Activated naive CD8-positive, alpha-beta T cell treated with anti-CD3 and anti-CD28 coated beads for 36 hours (primary cell): ENCODE measurements around the gene OR2V1. TPM values are rescaled to one million over a fixed set of nuclear protein-coding genes. Genes with fewer than 3 reads are reported as not detected.
"Not testable (repeated sequence)": the region's sequence is repeated elsewhere in the genome, so short reads cannot be mapped to it uniquely, and the experiment has no call there.

Experiments
- DNase-seq: peaks from one replicate; pipeline ENCODE4 v3.0.0; 2021
- H3K27ac Mint-ChIP-seq: one replicate; pipeline ENCODE4 v1.8.0; 2022; ENCODE audit warnings: mild to moderate bottlenecking, moderate library complexity, mixed read lengths
- H3K27me3 Mint-ChIP-seq: one replicate; pipeline ENCODE4 v1.8.0; 2022; ENCODE audit warnings: mild to moderate bottlenecking, mixed read lengths
- H3K36me3 Mint-ChIP-seq: one replicate; pipeline ENCODE4 v1.8.0; 2021; ENCODE audit warnings: mild to moderate bottlenecking, mixed read lengths
- H3K4me1 Mint-ChIP-seq: one replicate; pipeline ENCODE4 v1.8.0; 2021; ENCODE audit warnings: mixed read lengths
- H3K4me3 Mint-ChIP-seq: one replicate; pipeline ENCODE4 v1.8.0; 2022; ENCODE audit warnings: mild to moderate bottlenecking, moderate library complexity, mixed read lengths
- H3K9me3 Mint-ChIP-seq: one replicate; pipeline ENCODE4 v1.8.0; 2022; ENCODE audit warnings: mixed read lengths
- total RNA-seq, 2 experiments: library from RNA; stranded (reverse); gene quantifications; one replicate each; pipeline ENCODE4 v1.2.3, GENCODE V29; 2021

The OR2V1 gene
- total RNA-seq, 2 experiments from 2014 or later = not detected

DNA sequence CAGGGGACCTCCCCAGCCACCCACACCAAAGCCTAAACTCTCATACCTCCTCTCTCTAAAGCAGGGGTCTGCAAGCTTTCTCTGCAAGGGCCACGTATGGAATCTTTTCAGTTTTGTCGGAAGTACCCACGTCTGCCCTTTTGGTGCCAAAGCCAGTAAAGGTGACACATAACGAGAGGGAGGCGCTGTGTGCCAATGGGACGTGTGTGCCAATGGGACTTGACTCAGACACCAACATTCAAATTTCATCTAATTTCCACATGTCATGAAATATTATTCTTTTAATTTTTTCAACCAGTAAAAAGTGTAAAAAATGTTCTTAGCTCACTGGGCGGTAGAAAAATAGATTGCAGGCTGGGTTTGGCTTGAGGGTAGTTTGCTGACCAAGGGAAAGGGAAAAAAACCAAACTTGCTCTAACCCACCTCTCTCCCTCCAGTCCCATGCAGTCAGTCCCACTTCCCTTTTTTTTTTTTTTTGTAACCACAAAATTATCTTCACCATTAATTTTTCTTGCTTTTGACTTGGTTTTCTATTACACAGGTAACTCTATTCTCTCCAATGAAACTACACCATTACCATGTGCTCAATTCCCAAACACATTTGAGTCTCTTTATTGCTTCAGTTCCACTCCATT lies 25.5 kb downstream of the OR2V1 start:
- no peak overlapping the region for H3K27ac Mint-ChIP-seq
- H3K9me3 Mint-ChIP-seq = no peaks in the 10 kb centered on the region
- DNase-seq = no peak
- peaks cover 10% of the 10 kb centered on the region for H3K4me1 Mint-ChIP-seq
- peaks cover 63% of the 10 kb centered on the region for H3K27me3 Mint-ChIP-seq
- no peak overlapping the region for H3K4me3 Mint-ChIP-seq
- no peaks in the 10 kb centered on the region for H3K36me3 Mint-ChIP-seq

DNA sequence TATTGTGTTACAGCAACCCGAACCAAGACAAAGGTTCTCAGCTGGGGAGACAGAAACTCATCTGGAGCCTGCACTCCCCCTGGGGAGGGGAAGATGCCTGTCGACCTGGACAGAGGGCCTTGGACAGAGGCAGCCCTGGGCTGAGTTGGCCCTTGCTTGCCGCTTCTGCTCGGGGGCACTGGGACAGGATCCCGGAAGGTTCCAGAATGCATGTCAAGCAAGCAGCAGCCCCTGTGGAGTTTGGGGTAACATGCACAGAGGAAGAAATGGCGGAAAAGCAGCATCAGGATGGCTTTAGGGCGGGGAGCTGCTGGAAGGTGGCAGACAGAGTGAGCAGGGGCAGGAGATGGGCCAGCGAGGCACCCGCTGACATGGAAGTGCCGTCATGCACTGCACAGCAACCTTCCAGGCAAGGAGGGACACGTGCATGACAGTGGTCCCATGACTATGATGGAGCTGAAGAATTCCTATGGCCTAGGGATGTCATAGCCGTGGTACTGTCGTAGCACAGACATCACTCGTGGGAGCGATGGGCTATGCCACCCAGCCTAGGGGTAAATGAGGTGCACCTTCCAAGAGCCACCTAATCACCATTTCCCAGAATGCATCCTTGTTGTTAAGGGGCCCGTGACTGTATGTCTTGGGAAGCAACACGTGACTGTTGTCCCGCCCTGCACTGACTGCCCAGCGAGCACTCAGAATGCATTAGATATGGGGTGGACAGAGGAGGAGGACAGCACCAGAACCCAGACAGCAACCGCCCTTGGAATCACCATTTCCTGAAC lies 26.2 kb downstream of the OR2V1 start:
- not testable (repeated sequence) for H3K27ac Mint-ChIP-seq, DNase-seq, H3K4me3 Mint-ChIP-seq, H3K36me3 Mint-ChIP-seq, H3K9me3 Mint-ChIP-seq
- Mint-ChIP-seq H3K4me1 (peaks cover 13% of the 10 kb centered on the region), H3K27me3 (peaks cover 65% of the 10 kb centered on the region)

DNA sequence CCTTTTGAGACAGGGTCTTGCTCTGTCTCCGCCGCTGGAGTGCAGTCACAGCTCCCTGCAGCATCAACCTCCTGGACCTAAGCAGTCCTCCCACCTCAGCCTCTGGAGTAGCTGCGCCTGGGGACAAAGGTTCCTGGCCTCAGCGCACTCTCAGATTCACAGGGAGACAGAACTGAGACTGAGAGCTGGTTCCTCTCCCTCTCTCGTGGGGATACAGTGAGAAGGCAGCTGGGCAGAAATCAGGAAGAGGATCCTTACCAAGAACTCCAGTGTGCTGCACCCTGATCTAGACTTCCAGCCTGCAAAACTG lies 26.8 kb downstream of the OR2V1 start:
- not testable (repeated sequence) for DNase-seq, H3K36me3 Mint-ChIP-seq, H3K9me3 Mint-ChIP-seq, H3K27ac Mint-ChIP-seq
- Mint-ChIP-seq H3K27me3 (peaks cover 65% of the 10 kb centered on the region), H3K4me1 (peaks cover 15% of the 10 kb centered on the region), H3K4me3 (peak overlapping the region; percentile 65)

DNA sequence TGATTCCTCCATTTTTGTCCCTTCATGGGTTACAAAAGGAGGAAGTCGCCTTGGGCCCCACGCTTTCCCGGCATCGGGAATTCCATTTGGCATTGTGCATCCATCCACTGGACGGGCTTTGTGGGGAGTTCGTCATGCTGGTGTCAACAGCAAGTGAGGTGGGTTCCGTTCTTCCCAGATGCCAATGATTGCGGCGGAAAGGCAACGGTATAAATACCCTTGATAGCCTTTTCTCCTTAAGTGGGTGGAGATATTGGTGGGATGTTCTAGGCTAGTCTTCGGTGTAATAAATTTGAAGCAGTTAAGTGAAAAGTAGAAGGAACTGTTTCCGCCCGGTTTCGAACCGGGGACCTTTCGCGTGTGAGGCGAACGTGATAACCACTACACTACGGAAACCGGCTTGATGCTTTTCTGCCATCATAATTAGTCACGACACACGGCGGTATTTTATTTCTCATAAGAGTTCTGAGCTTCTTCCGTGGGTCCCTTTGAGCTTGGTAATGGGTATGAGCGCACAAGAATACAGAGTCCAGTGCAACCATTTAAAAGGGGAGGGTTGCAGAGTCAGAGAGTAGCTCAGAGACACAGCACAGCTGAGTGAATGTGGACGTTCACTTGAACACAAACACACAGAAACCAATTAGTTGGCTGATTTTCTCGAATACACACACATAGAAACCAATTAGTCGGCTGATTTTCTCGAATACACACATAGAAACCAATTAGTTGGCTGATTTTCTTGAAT lies 28.9 kb downstream of the OR2V1 start:
- H3K9me3 Mint-ChIP-seq, DNase-seq, H3K36me3 Mint-ChIP-seq, H3K4me3 Mint-ChIP-seq, H3K27ac Mint-ChIP-seq: not testable (repeated sequence)
- peaks cover 17% of the 10 kb centered on the region for H3K4me1 Mint-ChIP-seq
- peaks cover 51% of the 10 kb centered on the region for H3K27me3 Mint-ChIP-seq

DNA sequence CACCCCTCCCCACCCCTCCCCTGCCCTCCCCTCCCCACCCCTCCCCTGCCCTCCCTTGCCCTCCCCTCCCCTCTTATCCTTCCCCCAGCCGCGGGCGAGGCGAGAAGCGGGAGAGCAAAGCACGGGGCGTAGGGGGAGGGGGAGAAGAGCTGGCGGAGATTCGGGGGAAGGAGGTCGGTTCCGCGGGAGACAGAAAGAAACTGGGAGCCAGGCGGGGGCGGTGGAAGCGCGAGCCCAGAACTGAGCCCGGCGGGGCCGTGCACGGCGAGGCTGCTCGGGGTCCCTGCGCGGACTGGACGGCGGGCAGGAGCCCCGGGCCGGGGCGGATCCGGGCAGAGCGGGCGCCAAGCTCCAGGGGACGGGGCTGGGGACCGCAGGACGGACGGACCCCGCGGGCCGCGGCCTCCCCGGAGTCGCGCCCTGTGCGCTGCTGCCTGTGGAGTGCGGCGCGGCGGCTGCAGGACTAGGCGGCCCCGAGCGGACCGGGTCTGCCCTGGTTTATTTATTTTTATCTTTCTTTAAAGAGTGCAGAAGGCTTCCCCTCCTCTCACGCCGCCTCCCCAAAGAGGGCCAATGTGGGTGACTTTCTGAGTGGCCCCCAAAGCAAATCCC lies 29.8 kb downstream of the OR2V1 start:
- not testable (repeated sequence) for H3K27ac Mint-ChIP-seq, DNase-seq, H3K9me3 Mint-ChIP-seq, H3K36me3 Mint-ChIP-seq, H3K4me3 Mint-ChIP-seq
- H3K27me3 Mint-ChIP-seq = peaks cover 45% of the 10 kb centered on the region
- H3K4me1 Mint-ChIP-seq = peaks cover 17% of the 10 kb centered on the region

DNA sequence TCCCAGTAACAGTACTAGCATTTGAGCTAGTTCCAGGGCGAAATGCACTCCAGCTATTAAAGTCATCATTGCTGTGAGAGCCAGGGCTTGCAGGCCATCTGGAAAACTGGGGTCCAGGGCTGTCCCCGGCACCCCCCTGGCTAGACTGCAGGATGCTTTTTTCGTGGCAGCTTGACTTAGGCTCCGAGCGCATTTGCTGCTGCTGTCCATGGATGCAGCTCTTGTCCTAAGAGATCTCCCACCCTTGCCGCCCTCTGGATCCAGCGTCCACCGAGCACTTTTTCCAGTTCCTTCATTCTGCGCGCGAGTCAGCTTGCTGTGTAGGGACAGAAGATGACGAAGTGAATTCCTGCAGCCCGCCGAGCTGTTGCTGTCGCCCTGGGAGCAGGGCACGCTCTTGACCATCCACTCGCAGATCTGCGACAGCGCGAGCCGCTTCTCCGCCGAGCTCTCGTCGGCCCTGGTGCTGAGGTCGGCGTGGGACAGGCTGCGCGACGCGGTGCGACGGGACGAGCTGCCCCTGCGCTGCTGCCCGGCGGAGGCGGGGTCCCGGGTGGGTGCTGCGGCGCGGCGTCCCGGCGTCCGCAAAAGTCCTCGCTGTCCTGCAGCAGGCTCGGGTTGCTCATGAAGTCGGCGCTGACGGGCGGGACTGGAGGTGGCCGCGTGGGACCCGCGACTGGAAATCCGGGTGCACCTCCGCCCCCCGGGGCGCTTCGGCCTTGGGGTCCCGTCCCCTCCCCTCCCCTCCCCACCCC lies 30.7 kb downstream of the OR2V1 start:
- Mint-ChIP-seq H3K27me3 (peaks cover 43% of the 10 kb centered on the region), H3K4me1 (peaks cover 16% of the 10 kb centered on the region), H3K36me3 (no peaks in the 10 kb centered on the region), H3K9me3 (no peaks in the 10 kb centered on the region), H3K4me3 (peak overlapping the region; percentile 32), H3K27ac (no peak overlapping the region)
- DNase-seq = no peak

DNA sequence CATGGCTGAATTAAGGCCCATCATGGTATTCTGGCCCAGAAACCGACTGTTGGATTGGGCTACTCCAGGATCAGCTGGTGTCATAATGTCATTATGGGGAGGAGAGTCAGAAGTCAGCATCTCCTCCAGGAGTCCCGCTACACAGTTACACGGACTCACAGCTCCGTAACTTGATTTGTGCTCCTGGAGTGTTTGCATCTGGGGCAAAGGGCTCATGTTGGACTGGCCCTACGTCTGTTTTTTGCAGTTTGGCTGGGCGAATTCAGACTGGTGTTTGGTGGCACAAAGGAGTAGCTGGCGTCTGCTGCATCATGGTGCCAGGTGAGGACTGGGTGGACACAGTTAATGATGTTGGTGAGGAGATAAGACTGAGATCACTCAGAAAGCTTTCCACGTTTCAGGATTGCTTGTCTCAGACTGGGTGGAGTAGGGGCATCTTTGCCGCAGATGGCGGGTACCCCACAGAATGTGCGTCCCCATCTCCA lies 31.3 kb downstream of the OR2V1 start:
- H3K36me3 Mint-ChIP-seq = no peaks in the 10 kb centered on the region
- H3K9me3 Mint-ChIP-seq = no peaks in the 10 kb centered on the region
- no peak overlapping the region for H3K27ac Mint-ChIP-seq
- no peak for DNase-seq
- peaks cover 44% of the 10 kb centered on the region for H3K27me3 Mint-ChIP-seq
- H3K4me1 Mint-ChIP-seq = peaks cover 13% of the 10 kb centered on the region
- no peak overlapping the region for H3K4me3 Mint-ChIP-seq

DNA sequence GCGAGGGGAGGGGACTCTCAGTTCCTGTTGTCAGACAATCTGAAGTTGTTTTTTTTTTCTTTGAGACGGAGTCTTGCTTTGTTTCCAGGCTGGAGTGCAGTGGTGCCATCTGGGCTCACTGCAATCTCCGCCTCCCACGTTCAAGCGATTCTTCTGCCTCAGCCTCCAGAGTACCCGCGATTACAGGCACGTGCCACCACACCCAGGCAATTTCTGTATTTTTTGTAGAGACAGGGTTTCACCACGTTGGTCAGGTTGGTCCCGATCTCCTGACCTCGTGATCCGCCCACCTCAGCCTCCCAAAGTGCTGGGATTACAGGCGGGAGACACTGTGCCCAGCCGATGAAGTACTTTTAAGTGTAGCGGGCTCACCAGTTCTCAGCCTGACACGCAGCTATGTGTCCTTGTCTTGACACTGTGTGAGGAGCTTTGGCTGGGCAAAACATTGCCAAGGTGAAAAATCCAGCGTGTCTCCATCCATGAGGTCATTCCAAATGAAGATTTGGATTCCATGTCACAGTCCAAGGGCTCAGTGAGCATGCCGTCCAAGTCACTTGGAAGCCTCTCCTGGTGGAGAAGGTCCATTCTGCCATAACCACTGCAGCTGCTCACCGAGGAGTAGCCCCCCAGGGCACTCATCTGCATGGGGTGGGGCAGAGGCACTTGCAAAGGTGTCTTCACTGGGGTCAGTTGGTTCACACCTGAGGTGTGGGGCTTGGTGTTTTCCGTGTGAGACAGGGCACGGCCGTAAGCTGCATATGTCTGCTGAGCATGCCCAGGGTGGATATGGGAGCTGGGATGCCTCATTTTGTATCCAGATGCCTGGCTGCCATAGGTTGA lies 32.0 kb downstream of the OR2V1 start:
- Mint-ChIP-seq H3K4me3 (no peak overlapping the region), H3K4me1 (peaks cover 9% of the 10 kb centered on the region), H3K36me3 (no peaks in the 10 kb centered on the region), H3K9me3 (no peaks in the 10 kb centered on the region), H3K27ac (no peak overlapping the region), H3K27me3 (peaks cover 39% of the 10 kb centered on the region)
- DNase-seq = no peak

DNA sequence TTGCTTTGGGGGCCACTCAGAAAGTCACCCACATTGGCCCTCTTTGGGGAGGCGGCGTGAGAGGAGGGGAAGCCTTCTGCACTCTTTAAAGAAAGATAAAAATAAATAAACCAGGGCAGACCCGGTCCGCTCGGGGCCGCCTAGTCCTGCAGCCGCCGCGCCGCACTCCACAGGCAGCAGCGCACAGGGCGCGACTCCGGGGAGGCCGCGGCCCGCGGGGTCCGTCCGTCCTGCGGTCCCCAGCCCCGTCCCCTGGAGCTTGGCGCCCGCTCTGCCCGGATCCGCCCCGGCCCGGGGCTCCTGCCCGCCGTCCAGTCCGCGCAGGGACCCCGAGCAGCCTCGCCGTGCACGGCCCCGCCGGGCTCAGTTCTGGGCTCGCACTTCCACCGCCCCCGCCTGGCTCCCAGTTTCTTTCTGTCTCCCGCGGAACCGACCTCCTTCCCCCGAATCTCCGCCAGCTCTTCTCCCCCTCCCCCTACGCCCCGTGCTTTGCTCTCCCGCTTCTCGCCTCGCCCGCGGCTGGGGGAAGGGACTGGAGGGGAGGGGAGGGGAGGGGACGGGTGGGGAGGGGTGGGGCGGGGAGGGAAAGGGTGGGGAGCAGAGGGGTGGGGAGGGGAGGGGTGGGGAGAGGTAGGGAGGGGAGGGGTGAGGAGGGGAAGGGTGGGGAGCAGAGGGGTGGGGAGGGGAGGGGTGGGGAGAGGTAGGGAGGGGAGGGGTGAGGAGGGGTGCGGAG lies 33.0 kb downstream of the OR2V1 start:
- H3K36me3 Mint-ChIP-seq, DNase-seq, H3K4me1 Mint-ChIP-seq, H3K4me3 Mint-ChIP-seq, H3K9me3 Mint-ChIP-seq, H3K27ac Mint-ChIP-seq: not testable (repeated sequence)
- H3K27me3 Mint-ChIP-seq = peaks cover 42% of the 10 kb centered on the region

DNA sequence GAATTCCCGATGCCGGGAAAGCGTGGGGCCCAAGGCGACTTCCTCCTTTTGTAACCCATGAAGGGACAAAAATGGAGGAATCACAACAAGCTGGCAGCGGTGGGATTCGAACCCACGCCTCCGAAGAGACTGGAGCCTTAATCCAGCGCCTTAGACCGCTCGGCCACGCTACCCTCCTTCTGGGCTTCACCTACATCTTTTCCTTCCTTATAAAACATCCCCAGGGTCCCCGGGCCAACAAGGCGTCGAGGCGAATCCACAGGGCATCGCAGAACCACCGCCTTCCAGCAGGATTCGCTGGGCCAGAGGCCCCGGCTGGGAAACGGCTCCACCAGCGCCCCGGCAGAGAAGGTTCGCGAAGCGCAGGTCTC lies 33.6 kb downstream of the OR2V1 start:
- H3K36me3 Mint-ChIP-seq, H3K4me3 Mint-ChIP-seq, H3K9me3 Mint-ChIP-seq, DNase-seq, H3K27ac Mint-ChIP-seq, H3K4me1 Mint-ChIP-seq: not testable (repeated sequence)
- peaks cover 46% of the 10 kb centered on the region for H3K27me3 Mint-ChIP-seq

DNA sequence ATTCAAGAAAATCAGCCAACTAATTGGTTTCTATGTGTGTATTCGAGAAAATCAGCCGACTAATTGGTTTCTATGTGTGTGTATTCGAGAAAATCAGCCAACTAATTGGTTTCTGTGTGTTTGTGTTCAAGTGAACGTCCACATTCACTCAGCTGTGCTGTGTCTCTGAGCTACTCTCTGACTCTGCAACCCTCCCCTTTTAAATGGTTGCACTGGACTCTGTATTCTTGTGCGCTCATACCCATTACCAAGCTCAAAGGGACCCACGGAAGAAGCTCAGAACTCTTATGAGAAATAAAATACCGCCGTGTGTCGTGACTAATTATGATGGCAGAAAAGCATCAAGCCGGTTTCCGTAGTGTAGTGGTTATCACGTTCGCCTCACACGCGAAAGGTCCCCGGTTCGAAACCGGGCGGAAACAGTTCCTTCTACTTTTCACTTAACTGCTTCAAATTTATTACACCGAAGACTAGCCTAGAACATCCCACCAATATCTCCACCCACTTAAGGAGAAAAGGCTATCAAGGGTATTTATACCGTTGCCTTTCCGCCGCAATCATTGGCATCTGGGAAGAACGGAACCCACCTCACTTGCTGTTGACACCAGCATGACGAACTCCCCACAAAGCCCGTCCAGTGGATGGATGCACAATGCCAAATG lies 34.1 kb downstream of the OR2V1 start:
- H3K36me3 Mint-ChIP-seq, H3K27ac Mint-ChIP-seq, H3K4me1 Mint-ChIP-seq, DNase-seq, H3K4me3 Mint-ChIP-seq, H3K9me3 Mint-ChIP-seq: not testable (repeated sequence)
- H3K27me3 Mint-ChIP-seq = peaks cover 48% of the 10 kb centered on the region

DNA sequence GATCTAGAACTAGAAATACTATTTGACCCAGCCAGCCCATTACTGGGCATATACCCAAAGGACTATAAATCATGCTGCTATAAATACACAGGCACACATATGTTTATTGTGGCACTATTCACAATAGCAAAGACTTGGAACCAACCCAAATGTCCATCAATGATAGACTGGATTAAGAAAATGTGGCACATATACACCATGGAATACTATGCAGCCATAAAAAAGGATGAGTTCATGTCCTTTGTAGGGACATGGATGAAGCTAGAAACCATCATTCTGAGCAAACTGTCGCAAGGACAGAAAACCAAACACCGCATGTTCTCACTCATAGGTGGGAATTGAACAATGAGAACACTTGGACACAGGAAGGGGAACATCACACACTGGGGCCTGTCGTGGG lies 35.8 kb downstream of the OR2V1 start:
- DNase-seq, H3K4me1 Mint-ChIP-seq, H3K4me3 Mint-ChIP-seq, H3K9me3 Mint-ChIP-seq, H3K27ac Mint-ChIP-seq, H3K36me3 Mint-ChIP-seq: not testable (repeated sequence)
- peaks cover 45% of the 10 kb centered on the region for H3K27me3 Mint-ChIP-seq

DNA sequence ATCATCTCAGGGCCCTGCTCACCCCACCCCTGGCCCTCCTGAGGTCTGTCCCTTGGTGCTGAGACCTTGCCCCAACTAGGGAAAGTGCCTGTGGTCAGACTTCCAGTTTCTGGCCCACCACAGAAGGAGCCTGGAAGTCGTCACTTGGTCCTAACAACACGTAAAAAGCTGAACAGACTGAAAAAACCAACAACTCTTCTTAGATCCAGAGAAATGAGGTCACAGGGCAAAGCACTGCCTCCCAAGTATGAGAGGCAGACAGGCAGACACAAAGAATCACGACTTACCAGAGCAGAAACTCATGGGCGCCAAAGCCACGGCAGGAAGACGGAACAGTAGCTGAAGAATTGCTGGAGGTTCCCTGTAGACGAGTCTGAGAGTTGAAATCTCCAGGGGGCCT lies 38.5 kb downstream of the OR2V1 start:
- Mint-ChIP-seq H3K27ac (no peak overlapping the region), H3K36me3 (no peaks in the 10 kb centered on the region), H3K9me3 (no peaks in the 10 kb centered on the region), H3K27me3 (peaks cover 28% of the 10 kb centered on the region), H3K4me3 (no peak overlapping the region), H3K4me1 (no peaks in the 10 kb centered on the region)
- DNase-seq = no peak
